Measurements from ENCODE around the gene TRIM73.
"Not testable (repeated sequence)": the region's sequence is repeated elsewhere in the genome, so short reads cannot be mapped to it uniquely, and the experiment has no call there.

TRIM73 gene

DNA sequence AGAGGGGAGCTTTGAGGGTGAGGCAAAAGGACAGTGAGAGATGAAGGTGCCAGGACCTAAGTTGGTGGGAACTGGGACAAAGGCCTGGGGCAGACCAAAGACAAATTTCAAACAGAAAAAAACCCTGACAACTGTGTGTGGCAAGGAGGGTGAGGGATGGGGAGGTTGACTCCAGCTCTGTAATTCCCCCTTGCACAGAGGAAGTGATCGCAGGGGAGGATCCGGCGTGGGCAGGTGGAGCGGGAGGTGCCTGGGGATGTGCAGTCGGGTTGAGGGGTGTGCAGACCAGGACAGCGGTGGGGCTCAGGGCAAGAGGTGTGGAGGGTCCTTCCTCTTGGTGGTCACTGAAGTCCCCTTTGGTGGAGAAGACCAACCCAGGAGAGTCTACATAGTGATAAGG lies 5.1 kb downstream of the TRIM73 start:
- not testable (repeated sequence) for H3K4me3 ChIP-seq (ENCODE audit: low read depth, low read length); H3K9ac ChIP-seq (ENCODE audit: low read depth, low read length); H3K4me1 ChIP-seq (ENCODE audit: control insufficient read depth, insufficient read depth, low read length); H3K9me3 ChIP-seq (ENCODE audit: control insufficient read depth, insufficient read depth, low read length); H3K27me3 ChIP-seq (ENCODE audit: control insufficient read depth, insufficient read depth, low read length); H3K36me3 ChIP-seq (ENCODE audit: control insufficient read depth, insufficient read depth, low read length); H3K27ac ChIP-seq (ENCODE audit: low read depth, low read length)

- not testable (repeated sequence) for H3K4me3 ChIP-seq (ENCODE audit: low read depth, low read length); H3K27ac ChIP-seq (ENCODE audit: low read depth, low read length); H3K36me3 ChIP-seq (ENCODE audit: control insufficient read depth, insufficient read depth, low read length); H3K9me3 ChIP-seq (ENCODE audit: control insufficient read depth, insufficient read depth, low read length); H3K27me3 ChIP-seq (ENCODE audit: control insufficient read depth, insufficient read depth, low read length); H3K9ac ChIP-seq (ENCODE audit: low read depth, low read length); H3K4me1 ChIP-seq (ENCODE audit: control insufficient read depth, insufficient read depth, low read length)
Measured at GRCh38 chr7:75403455-75404443, 8.3 kb downstream of the TRIM73 start.

- not testable (repeated sequence) for H3K27me3 ChIP-seq (ENCODE audit: control insufficient read depth, insufficient read depth, low read length); H3K9me3 ChIP-seq (ENCODE audit: control insufficient read depth, insufficient read depth, low read length); H3K4me3 ChIP-seq (ENCODE audit: low read depth, low read length); H3K4me1 ChIP-seq (ENCODE audit: control insufficient read depth, insufficient read depth, low read length); H3K9ac ChIP-seq (ENCODE audit: low read depth, low read length); H3K27ac ChIP-seq (ENCODE audit: low read depth, low read length); H3K36me3 ChIP-seq (ENCODE audit: control insufficient read depth, insufficient read depth, low read length)
Measured at GRCh38 chr7:75404663-75405062, 9.2 kb downstream of the TRIM73 start.

GRCh38 chr7:75409880-75410822 lies 14.7 kb downstream of the TRIM73 start:
- H3K4me3 ChIP-seq (ENCODE audit: low read depth, low read length); H3K27ac ChIP-seq (ENCODE audit: low read depth, low read length): not testable (repeated sequence)

GRCh38 chr7:75410823-75411173 lies 15.4 kb downstream of the TRIM73 start:
- H3K9ac ChIP-seq (ENCODE audit: low read depth, low read length); H3K9me3 ChIP-seq (ENCODE audit: control insufficient read depth, insufficient read depth, low read length); H3K27me3 ChIP-seq (ENCODE audit: control insufficient read depth, insufficient read depth, low read length); H3K4me1 ChIP-seq (ENCODE audit: control insufficient read depth, insufficient read depth, low read length); H3K4me3 ChIP-seq (ENCODE audit: low read depth, low read length); H3K27ac ChIP-seq (ENCODE audit: low read depth, low read length): not testable (repeated sequence)
- peaks cover 11% of the 10 kb centered on the region for H3K36me3 ChIP-seq (ENCODE audit: control insufficient read depth, insufficient read depth, low read length)

More at GRCh38 chr7:75409880-75410822, 14.7 kb downstream of the TRIM73 start:
- not testable (repeated sequence) for H3K9me3 ChIP-seq (ENCODE audit: control insufficient read depth, insufficient read depth, low read length); H3K36me3 ChIP-seq (ENCODE audit: control insufficient read depth, insufficient read depth, low read length); H3K9ac ChIP-seq (ENCODE audit: low read depth, low read length); H3K4me1 ChIP-seq (ENCODE audit: control insufficient read depth, insufficient read depth, low read length); H3K27me3 ChIP-seq (ENCODE audit: control insufficient read depth, insufficient read depth, low read length)

DNA sequence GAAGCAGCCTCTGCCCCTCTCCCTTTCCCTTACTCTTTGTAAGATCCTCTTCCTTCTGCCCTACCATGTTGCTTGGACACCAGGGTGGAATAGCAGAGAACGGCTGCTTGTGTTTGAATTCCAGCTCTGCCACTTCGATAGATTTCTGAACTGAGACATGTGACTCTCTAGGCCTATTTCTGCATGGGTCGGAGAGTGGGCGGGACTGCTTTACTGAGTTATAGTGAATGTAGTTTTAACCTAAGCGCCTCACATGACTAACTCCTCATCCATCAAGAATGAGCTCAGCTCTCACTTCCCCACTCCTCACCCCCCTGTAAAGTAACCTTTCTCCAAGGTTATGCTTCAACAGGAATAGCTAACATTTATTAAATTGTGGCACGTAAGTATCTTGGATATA lies 18.8 kb downstream of the TRIM73 start:
- H3K9ac ChIP-seq (ENCODE audit: low read depth, low read length); H3K27me3 ChIP-seq (ENCODE audit: control insufficient read depth, insufficient read depth, low read length); H3K4me1 ChIP-seq (ENCODE audit: control insufficient read depth, insufficient read depth, low read length); H3K27ac ChIP-seq (ENCODE audit: low read depth, low read length); H3K4me3 ChIP-seq (ENCODE audit: low read depth, low read length); H3K9me3 ChIP-seq (ENCODE audit: control insufficient read depth, insufficient read depth, low read length): not testable (repeated sequence)
- peaks cover 18% of the 10 kb centered on the region for H3K36me3 ChIP-seq (ENCODE audit: control insufficient read depth, insufficient read depth, low read length)

- H3K4me1 ChIP-seq (ENCODE audit: control insufficient read depth, insufficient read depth, low read length); H3K4me3 ChIP-seq (ENCODE audit: low read depth, low read length); H3K9me3 ChIP-seq (ENCODE audit: control insufficient read depth, insufficient read depth, low read length); H3K27ac ChIP-seq (ENCODE audit: low read depth, low read length); H3K27me3 ChIP-seq (ENCODE audit: control insufficient read depth, insufficient read depth, low read length); H3K9ac ChIP-seq (ENCODE audit: low read depth, low read length): not testable (repeated sequence)
- peaks cover 18% of the 10 kb centered on the region for H3K36me3 ChIP-seq (ENCODE audit: control insufficient read depth, insufficient read depth, low read length)
Measured at GRCh38 chr7:75414708-75415427, 19.4 kb downstream of the TRIM73 start.

GRCh38 chr7:75415428-75415817 lies 20.0 kb downstream of the TRIM73 start:
- H3K27ac ChIP-seq (ENCODE audit: low read depth, low read length); H3K9ac ChIP-seq (ENCODE audit: low read depth, low read length); H3K4me1 ChIP-seq (ENCODE audit: control insufficient read depth, insufficient read depth, low read length); H3K4me3 ChIP-seq (ENCODE audit: low read depth, low read length); H3K27me3 ChIP-seq (ENCODE audit: control insufficient read depth, insufficient read depth, low read length); H3K9me3 ChIP-seq (ENCODE audit: control insufficient read depth, insufficient read depth, low read length): not testable (repeated sequence)
- H3K36me3 ChIP-seq (ENCODE audit: control insufficient read depth, insufficient read depth, low read length): peaks cover 18% of the 10 kb centered on the region

GRCh38 chr7:75415829-75416373 lies 20.5 kb downstream of the TRIM73 start:
- H3K4me3 ChIP-seq (ENCODE audit: low read depth, low read length): not testable (repeated sequence)
- peaks cover 20% of the 10 kb centered on the region for H3K36me3 ChIP-seq (ENCODE audit: control insufficient read depth, insufficient read depth, low read length)

GRCh38 chr7:75416787-75417186 lies 21.4 kb downstream of the TRIM73 start:
- H3K27me3 ChIP-seq (ENCODE audit: control insufficient read depth, insufficient read depth, low read length); H3K4me1 ChIP-seq (ENCODE audit: control insufficient read depth, insufficient read depth, low read length); H3K9me3 ChIP-seq (ENCODE audit: control insufficient read depth, insufficient read depth, low read length); H3K4me3 ChIP-seq (ENCODE audit: low read depth, low read length); H3K27ac ChIP-seq (ENCODE audit: low read depth, low read length); H3K9ac ChIP-seq (ENCODE audit: low read depth, low read length): not testable (repeated sequence)
- H3K36me3 ChIP-seq (ENCODE audit: control insufficient read depth, insufficient read depth, low read length): peaks cover 28% of the 10 kb centered on the region

More at GRCh38 chr7:75415829-75416373, 20.5 kb downstream of the TRIM73 start:
- H3K9ac ChIP-seq (ENCODE audit: low read depth, low read length); H3K9me3 ChIP-seq (ENCODE audit: control insufficient read depth, insufficient read depth, low read length); H3K27me3 ChIP-seq (ENCODE audit: control insufficient read depth, insufficient read depth, low read length); H3K27ac ChIP-seq (ENCODE audit: low read depth, low read length); H3K4me1 ChIP-seq (ENCODE audit: control insufficient read depth, insufficient read depth, low read length): not testable (repeated sequence)

Measured in HUES48 (cell line).